ENCODE data around the gene BCAT1.

DNA sequence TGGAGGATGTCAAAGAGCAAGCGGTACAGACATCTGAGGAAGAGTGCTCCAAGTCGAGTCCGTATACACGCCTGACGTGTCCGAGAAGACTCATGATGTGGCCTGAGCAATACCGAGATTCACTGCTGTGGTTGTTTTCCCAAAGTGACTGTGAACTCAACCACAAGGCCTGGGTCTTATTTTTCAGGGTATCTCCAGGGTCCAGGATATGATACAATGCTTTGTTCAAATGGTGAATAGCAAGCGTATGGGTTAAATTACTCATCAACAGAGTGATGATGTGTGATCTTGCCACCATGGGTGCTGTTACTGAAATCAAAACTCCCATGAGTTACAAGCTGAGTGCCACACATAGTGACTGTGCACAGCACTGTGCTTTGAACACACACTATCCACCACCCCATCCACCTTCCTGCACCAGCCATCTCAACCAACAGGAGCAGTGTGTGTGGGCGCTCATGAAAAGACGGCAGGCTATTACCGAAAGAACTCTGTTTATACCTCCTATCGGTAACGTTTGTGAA is 109.6 kb downstream of the BCAT1 start:
- TF ChIP-seq EP300 (IDR thresholded peaks at IDR 0.05) (no peak), POLR2AphosphoS5 (IDR thresholded peaks at IDR 0.05) (no peak)
- TF ChIP-seq, protein P1, sequence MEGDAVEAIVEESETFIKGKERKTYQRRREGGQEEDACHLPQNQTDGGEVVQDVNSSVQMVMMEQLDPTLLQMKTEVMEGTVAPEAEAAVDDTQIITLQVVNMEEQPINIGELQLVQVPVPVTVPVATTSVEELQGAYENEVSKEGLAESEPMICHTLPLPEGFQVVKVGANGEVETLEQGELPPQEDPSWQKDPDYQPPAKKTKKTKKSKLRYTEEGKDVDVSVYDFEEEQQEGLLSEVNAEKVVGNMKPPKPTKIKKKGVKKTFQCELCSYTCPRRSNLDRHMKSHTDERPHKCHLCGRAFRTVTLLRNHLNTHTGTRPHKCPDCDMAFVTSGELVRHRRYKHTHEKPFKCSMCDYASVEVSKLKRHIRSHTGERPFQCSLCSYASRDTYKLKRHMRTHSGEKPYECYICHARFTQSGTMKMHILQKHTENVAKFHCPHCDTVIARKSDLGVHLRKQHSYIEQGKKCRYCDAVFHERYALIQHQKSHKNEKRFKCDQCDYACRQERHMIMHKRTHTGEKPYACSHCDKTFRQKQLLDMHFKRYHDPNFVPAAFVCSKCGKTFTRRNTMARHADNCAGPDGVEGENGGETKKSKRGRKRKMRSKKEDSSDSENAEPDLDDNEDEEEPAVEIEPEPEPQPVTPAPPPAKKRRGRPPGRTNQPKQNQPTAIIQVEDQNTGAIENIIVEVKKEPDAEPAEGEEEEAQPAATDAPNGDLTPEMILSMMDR (IDR thresholded peaks at IDR 0.05), result no peak
